CD4-positive, alpha-beta T cell treated with Interferon alpha-2 for 1 hour (primary cell): ENCODE measurements around the gene MAD1L1.
"Not testable (repeated sequence)": the region's sequence is repeated elsewhere in the genome, so short reads cannot be mapped to it uniquely, and the experiment has no call there.

Experiments
- DNase-seq, 2 donors: peaks; one replicate each; pipeline ENCODE4 v3.0.0-alpha.2; 2020 to 2022

MAD1L1 gene

DNA sequence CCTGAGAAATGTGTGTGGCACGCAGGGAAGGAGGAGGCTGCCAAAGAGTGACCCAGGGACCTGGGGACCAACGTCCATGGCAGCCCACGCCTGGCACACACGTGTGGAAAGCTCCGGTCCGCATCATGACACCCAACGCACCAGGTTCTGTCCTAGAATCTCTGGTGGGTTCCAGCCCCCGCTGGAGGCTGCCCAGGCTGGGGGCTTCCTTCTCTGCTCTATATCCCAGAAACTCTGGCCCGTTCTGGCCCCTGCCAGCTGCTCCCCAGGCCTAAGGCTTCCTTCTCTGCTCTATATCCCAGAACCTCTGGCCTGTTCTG, 300.8 kb downstream of the MAD1L1 start:
- no peak for DNase-seq

DNA sequence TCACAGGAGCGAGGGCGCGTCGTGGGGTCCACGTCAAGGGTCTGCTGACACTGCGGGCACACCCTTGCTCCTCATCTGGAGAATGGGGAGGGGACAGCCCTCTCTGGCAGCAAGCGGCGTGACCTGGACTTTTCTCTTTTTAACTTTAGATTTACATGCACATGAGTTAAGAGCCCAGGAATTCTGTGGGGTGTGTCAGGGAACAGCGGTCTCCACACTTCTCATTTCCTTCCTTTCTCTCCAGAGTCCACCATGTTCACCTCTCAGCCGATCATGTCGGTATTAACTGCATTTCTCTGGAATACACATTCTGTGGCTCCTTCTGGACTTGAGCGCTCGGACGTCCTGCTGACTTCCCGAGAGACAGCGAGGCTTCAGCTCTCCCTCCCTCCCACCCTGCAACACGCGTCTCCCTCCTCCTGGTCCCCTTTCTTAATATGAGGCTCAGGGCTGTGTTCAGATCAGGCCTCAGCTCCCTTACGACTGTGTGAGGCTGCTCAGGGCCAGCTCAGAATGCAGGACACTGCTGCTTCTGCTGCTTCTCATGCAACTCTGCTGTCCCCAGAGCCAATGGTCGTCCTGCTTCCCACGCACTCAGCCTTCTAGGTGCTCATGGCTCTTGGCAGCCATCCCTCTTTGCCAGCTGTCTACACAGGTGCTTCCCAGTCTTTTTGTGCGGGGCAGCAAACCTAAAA, 301.3 kb downstream of the MAD1L1 start:
- no peak for DNase-seq

DNA sequence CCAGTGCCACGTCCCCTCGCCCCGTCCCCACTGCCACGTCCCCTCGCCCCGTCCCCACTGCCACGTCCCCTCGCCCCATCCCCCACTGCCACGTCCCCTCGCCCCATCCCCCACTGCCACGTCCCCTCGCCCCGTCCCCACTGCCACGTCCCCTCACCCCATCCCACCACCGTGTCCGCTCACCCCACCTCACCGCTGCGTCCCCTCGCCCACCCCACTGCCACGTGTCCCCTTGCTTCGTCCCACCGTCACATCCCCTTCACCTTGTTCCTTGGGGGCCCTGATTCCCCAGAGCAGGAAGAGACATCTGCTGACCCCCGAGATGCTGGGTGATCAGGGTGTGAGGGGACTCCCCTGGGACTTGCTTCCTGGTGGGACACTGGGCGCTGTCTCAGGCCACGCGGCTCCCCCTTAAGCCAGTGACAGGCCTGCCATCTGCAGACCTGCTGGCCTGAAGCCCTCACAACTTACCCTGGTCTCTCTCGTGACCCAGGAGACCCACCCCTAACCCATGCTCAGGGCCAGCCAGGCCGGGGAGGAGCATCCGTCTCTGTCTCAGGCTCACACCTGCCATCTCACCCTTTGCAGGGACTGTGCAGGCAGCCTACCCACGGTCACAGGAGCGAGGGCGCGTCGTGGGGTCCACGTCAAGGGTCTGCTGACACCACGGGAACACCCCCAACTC, 302.2 kb downstream of the MAD1L1 start:
- DNase-seq: no peak

DNA sequence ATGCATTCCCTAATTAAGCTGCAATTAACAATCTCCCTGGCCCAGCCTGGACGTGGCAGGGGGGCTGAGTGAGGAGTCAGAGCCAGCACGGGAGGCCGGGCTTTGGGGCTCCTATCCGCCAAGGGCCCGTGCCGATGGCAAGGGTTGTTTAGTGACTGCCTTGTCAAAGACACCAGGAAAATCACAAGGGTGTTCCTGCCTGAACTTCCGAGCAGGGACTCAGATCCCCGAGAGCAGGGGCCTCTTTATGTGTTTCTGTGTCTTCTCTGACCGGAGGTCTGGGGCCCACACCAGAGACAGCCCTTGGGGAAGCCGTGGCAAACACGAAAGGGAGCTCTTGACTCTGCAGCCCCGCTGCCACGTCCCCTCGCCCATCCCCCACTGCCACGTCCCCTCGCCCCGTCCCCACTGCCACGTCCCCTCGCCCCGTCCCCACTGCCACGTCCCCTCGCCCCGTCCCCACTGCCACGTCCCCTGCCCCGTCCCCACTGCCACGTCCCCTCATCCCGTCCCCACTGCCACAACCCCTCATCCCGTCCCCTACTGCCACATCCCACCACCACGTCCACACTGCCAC, 303.3 kb downstream of the MAD1L1 start:
- DNase-seq: not testable (repeated sequence)

DNA sequence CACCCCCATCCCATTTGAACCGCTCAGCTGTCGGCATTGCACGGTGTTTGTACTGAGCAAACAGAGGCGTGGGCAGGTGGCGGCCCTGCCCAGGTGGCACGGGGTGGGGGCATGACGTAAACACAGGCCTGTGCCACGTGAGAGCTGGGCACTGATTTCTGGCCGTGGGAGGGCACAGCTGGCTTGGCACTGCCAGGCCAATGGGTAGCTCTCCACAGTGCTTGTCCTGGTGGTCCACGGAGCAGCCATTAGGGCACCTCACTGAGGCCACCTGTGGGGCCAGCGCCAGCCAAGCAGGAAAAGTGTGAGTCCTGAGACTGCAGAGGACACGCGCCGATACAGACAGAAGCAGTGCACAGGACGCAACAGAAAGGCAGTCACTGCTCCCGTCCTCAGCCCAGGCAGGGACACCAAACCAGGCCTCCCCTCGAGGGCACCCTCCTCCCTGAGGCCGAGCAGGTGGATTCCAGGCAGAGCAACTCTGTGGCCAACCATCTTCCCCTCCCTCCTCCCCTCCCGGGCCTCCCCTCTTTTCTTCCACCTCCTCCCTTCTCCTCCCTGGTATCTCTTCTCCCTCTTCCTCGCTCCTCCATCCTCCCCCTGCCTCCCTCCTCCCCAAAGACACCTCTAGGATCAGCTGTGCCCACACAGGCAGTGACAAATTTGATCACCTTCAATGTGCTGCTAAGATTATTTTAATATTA, 303.9 kb downstream of the MAD1L1 start:
- DNase-seq: no peak

DNA sequence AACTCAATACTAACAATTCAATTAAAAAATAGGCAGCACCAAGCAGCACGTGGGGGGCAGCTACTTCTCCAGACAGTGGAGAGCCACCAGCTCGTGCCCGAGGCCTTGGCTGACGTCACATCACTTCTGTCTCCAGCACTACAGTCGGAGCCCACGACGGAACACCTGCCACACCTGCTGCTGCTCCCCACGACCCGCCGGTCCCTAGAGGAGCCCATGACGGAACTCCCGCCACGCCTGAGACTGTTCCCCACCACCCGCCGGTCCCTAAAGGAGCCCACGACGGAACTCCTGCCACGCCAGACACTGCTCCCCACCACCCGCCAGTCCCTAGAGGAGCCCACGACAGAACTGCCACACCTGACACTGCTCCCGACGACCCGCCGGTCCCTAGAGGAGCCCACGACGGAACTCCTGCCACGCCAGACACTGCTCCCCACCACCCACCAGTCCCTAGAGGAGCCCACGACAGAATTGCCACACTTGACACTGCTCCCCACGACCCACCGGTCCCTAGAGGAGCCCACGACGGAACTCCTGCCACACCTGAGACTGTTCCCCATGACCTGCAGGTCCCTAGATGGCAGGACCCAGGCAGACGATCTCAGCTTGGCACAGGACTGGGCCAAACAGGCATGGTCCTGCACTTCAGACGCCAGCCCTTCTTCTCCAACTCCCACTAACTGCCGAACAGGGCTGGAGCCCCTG, 304.7 kb downstream of the MAD1L1 start:
- peak in 1 of 2 donors; percentile 47 for DNase-seq

DNA sequence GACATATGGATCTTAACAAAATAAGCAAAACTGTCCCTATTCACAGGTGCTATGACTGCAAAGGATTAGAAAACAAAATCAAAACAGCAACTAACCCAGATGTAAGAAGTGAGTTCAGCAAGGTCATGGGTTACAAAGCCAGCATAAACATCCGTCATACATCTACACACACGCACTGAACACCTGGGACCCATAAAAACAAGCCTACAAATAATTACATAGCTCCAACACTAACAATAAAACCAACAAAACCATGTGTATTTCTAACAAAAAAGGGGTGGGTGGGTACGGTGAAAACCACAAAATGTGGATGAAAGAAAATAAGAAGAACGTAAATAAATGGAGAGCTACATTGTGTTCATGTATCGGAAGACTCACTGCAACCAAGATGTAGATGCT, 305.8 kb downstream of the MAD1L1 start:
- peak in 1 of 2 donors; percentile 42 for DNase-seq

DNA sequence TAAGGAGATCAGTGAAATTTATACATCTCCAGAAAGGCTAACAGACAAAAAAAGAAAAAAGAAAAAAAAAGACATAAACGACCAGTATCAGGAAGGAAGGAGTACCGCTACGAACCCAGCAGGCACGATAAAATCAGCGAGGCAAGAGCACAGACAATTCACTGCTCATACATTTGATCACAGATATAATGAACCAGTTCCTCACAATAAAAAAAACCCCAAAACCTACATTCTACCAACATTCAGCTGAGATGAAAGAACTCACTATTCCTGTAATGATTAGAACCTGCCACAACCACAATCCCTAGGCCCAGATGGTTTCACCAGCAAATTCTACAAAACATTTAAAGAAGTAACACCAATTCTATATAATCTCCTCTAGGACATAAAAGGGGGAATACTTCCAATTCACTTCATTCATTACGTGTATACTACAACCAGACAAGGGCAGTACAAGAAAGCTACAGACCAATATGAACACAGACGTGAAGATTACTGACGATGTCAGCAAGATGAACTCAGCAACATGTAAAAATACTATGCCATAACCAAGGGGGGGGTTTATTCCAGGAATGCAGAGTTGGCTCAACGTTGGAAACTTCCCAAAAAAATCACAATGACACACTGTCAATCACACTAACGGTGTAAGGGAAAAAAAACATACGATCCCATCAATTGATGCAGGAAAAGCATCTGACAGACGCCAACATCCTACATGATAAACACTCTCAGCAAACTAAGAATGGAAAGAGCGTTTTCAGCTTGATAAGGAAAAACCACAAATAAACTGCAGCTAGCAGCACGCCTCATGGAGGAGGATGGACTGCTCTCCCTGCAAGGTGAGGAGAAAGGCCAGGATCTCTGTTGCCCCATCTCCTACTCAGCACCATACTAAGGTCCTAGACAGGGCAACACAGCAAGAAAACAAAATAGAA, 306.5 kb downstream of the MAD1L1 start:
- DNase-seq: peak; percentile 35 to 59

DNA sequence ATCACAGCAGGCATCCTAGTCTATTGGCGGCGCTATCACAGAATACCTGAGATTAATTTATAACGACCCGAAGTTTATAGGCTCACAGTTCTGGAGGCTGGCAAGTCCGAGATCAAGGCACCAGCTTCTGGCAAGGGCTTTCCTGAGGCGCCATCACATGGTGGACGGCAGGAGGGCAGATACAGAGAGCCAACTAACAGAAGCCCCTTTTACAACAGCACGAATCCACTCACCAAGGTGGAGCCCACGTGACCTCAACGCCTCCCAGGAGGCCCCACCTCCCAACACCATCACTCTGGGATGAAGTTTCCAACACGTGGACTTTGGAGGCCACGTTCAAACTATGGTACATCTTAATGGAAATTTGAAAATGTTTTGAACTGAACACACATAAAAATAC, 307.4 kb downstream of the MAD1L1 start:
- DNase-seq: no peak

DNA sequence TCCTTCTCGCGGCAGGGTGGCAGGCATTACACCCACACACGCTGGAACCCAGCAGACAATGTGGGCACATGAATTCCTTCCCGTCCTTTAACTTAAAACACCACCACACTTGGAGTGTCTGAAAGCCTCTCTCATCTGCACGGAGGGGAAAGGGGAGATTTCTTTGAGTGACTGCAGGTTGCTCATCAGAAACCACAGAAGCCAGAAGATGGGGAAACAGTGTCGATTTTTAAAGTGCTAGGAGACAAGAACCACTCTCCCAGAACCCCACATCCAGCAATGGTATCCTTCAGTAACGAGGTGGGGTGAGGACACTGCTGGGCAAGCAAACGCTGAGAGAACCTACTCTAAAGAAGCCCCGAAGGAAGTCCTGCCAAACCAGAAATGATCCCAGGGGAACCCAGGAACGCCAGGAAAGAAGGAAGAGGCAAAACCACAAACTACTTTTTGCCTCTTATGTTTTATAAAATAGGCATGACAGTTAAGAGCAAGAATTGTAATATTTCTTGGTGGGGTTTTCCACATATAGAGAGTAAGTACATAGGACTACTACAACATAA, 308.4 kb downstream of the MAD1L1 start:
- no peak for DNase-seq

DNA sequence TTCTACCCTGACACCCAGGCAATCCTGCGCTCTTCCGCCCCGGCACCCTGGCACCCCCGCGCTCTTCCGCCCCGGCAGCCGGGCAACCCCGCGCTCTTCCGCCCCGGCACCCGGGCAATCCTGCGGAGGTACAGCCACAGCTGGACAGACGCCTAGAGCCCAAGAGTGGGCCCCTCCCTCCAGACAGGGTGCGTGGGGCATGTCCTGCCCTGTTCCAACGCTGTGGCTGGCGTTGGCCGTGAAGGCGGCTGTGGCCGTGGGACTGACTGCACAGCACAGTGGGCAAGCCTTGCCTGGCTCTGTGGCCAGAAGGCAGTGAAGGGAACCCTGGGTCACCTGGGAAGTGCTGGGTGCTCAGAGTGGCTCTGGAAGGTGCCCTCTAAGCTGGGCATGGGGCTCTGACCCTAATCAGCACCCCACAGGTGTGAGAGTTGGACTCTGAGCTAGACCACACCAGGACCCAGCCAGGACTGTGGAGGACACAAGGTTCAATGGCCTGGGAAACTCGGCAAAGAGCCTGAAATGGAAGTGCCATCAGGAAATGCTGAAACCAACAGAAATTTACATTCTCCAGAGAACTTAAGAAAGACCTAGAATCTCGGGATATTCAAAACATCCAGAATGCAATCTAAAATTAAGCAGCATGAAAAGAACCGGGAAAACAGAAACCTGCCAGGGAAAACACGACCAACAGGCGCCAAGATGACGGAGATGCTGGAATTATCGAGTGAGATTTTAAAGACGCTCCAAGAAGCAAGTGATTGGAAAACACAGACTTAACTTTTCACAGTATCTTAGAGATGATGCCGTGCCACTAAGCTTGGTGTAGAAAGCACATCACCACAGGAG, 309.1 kb downstream of the MAD1L1 start:
- DNase-seq: no peak

DNA sequence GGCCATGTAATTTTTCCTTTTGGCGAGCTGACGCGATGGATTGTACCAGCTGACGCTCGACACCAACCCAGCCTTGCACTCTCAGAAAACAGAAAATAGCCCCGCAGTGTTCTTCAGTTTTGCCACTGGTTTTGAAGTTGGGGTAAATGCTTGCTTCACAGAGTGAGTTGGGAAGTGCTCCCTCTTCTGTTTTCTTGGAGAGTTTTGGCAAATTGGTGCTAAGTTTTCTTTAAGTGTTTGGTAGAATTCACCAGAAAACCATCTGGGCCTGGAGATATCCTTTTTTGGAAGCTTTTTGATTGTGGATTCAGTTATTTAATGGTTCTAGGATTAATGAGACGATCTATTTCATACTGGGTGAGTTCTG, 309.9 kb downstream of the MAD1L1 start:
- DNase-seq: no peak

DNA sequence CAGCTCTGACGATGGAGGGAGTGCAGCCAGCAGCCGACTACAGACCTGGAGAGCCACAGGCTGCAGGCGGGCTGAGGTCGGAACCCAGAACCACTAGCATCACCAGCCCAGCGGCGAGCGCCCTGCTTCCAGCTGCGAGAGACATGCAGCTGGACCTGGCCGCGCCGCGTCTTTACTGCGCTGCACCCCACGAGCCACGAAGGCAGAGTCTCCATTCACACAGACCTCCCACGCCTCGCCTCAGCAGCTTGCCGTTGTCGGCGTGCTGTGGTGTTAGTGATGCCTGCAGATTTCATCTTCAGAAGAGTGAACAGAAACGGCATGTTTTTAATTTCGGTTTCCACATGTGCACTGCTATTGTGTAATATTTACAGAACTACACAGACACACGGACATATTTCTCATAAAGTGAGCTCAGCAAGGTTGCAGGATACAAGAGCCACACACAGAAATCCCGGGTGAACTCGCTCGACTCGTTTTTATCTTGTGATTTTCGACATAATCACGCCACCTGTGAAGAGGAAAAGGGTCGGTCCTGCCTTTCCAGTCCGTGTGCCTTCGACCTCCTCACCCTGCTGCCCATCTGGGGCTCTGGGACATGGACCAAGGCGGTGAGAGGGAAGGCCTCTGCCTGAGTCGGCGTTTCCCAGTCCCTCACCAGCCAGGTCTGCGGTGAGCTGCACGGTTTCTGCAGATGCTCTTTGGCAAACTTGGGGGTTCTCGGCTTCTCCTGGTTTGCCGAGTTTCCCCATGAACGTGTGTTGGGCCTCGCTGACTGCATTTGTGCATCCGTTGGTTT, 310.5 kb downstream of the MAD1L1 start:
- no peak for DNase-seq

DNA sequence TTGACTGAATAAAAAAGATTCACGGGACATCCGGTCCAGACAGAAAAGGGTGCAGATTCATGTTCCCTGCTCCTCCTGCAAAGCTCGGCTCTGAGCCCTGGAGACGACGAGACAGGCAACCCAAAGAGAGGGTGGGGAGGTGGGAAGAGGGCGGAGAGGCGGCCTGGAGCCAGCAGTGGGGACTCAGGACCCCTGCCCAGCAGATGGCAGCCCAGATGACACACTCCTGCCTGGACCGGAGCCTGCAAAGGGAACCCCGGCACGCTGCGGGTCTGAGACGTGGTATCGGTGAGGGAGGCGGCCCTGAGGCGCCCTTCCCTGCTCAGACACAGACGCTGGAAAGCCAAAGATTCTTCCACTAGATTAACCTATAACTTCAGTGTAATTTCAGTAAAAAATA, 311.9 kb downstream of the MAD1L1 start:
- DNase-seq: no peak

DNA sequence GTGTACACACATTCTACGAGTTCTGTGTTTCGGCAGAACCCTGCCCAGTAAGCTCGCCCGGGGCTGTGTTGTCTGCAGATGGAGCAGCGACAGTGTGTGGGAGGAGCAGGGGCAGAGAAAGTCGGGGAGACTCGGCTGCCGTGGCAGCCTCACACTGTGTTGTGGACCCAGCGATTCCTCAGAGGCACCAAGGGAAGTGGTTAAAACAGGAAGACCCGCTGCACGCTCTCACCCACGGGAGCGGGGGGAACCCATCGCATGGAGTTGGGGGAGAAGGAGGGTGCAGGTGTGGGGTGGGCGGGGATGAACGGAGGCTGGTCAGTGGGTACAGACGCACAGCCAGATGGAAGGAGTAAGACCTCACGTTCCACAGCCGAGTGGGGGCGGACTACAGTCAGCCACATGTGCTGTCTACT, 312.5 kb downstream of the MAD1L1 start:
- peak; percentile 38 to 53 for DNase-seq

DNA sequence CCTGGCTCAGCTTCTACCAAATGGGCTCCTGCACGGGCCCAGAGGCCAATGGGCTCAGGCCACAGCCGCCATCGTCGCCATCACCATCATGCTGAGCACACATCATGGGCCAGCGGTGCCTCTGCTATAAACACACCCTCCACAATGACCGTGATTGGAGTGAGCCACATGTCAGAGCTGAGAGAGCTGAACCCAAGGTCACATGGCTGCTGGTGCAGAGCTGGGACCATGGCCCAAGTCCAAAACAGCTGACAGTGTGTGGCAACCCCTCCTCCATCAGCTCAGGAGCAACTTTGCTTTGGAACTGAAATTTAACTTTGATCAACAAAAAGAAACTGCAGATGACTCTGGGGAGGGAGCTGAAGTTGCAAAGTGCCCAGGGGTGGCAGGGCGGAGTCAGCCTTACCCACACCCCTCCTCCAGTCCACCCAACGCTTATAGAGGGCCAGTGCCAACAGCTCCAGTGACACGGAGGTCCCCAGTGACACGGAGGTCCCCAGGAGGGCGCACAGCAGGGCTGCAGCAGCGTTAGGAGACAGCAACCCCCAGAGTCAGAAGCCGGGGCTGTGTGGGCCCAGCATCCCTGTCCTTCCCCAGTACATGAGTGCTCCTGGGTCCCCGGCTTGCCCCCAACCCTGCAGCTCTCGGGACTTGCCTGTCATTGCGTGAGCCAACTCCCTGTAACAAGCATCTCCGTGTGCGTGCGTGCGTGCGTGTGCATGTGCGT, 313.0 kb downstream of the MAD1L1 start:
- no peak for DNase-seq

DNA sequence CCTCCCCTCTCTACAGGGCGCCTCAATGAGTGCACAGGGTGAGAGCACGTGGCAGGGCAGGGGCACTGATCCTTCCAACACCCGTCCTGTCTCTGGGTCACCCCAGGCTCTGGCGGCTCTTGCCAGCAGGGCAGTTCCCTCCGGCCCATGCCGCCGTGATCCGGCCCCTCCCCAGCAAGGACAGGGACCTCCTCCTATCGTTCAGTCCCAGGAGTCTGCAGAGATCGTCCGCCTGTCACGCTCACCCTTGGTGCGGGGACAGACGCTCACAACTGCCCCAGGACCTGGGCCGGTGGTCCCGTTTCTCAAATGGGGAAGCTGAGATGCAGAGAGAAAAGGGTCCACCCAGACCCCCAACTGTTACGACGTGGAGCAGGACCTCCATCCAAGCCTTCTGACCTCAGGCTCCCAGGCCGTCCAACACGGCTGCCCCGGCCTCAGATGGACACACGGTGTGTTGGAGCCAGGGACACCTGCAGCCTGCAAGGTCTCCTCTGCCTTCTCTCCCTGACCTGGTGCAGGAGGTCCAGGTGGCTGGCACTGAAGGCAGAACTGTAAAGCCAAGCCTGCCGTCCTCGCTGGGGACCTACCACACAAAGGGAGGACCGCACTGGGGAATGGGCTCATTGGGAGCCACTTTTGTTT, 313.7 kb downstream of the MAD1L1 start:
- no peak for DNase-seq

DNA sequence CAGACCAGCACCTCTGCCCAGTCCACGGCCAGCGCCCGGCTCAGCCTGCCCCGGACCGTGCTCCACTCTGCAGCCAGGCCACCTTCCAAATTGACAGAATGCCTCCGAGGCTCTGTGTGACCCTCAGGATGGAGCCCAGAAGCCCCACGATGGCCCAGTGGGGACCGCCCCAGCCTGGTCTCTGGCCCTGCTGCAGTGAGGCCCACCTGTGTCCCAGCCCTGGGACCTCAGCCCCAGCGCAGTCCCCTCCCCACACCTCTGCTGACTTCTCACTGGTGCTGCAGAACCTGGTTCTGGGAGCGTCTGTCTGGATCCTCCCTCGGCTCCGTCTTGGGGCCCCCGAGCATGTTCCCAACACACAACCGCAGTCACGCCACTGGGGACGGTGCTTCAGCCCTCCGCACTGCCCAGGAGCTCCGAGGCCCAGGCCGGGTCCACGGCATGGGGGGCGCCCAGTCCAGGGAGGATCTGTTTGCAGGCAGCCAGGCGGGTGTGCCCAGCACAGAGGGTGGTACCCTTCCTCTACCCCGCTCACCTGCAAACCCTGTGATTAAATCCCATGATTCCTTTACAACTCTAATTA, 314.6 kb downstream of the MAD1L1 start:
- no peak for DNase-seq
